ENCODE results near the gene KRT13. TPM values are rescaled to one million over a fixed set of nuclear protein-coding genes. Genes with fewer than 3 reads are reported as not detected.

The KRT13 gene
- 1 to 10 TPM in 1 of 2 donors, not detected in 1; 3.7 TPM for total RNA-seq
- polyA plus RNA-seq: 1 to 10 TPM in 1 of 2 donors, under 1 TPM in 1; 0.13 to 2.8 TPM

GRCh38 chr17:41505007-41505808, at the start of gene KRT13:
TSS of gene KRT13 (minus strand) at chr17:41505612. CDS start at chr17:41505550, 62 bp downstream.
- no peaks in the 10 kb centered on the region for H3K27me3 ChIP-seq (ENCODE audit: control insufficient read depth in 4 of 4, insufficient read depth in 4 of 4, low read length in 3 of 4)
- H3K36me3 ChIP-seq (ENCODE audit: control insufficient read depth in 4 of 4, insufficient read depth in 3 of 4, low read depth in 1 of 4, low read length in 3 of 4): no peaks in the 10 kb centered on the region
- TF ChIP-seq HNF4A (conservative IDR thresholded peaks at IDR 0.05) (no peak), HNF4G (IDR thresholded peaks at IDR 0.05) (no peak), GABPA (IDR thresholded peaks at IDR 0.05 in 1 of 2, conservative IDR thresholded peaks at IDR 0.05 in 1 of 2) (no peak), ZBTB33 (IDR thresholded peaks at IDR 0.05) (no peak), YY1 (IDR thresholded peaks at IDR 0.05) (no peak), FOXA2 (IDR thresholded peaks at IDR 0.05) (no peak), REST (IDR thresholded peaks at IDR 0.05) (no peak), NR2F2 (IDR thresholded peaks at IDR 0.05) (no peak), JUND (IDR thresholded peaks at IDR 0.05) (no peak), ATF3 (IDR thresholded peaks at IDR 0.05) (no peak), SP1 (IDR thresholded peaks at IDR 0.05) (no peak)
- H3K9me3 ChIP-seq (ENCODE audit: control insufficient read depth in 4 of 4, low read length in 3 of 4): no peaks in the 10 kb centered on the region
- H3K27ac ChIP-seq (ENCODE audit: low read depth in 1 of 2, low read length in 2 of 2): no peak within 1 kb of the TSS
- no peak within 1 kb of the TSS for H3K9ac ChIP-seq (ENCODE audit: low read depth in 1 of 2, low read length in 2 of 2)
- no peak within 1 kb of the TSS for H3K4me3 ChIP-seq (ENCODE audit: low read depth in 1 of 3, low read length in 3 of 3)
- no peak for DNase-seq (ENCODE audit: low spot score)
- no peaks in the 10 kb centered on the region for H3K4me1 ChIP-seq (ENCODE audit: control insufficient read depth in 4 of 4, insufficient read depth in 4 of 4, low read length in 3 of 4)
- 88% methylated on average over 17 of the region's 17 CpGs for WGBS

- Histone ChIP-seq H3K4me1 (ENCODE audit: control insufficient read depth in 4 of 4, insufficient read depth in 4 of 4, low read length in 3 of 4) (peaks cover 0 to 1% (median under 1%) of the 10 kb centered on the region in 4 donors), H3K9ac (ENCODE audit: low read depth in 1 of 2, low read length in 2 of 2) (no peak overlapping the region), H3K36me3 (ENCODE audit: control insufficient read depth in 4 of 4, insufficient read depth in 3 of 4, low read depth in 1 of 4, low read length in 3 of 4) (no peaks in the 10 kb centered on the region), H3K27me3 (ENCODE audit: control insufficient read depth in 4 of 4, insufficient read depth in 4 of 4, low read length in 3 of 4) (no peaks in the 10 kb centered on the region), H3K9me3 (ENCODE audit: control insufficient read depth in 4 of 4, low read length in 3 of 4) (no peaks in the 10 kb centered on the region), H3K4me3 (ENCODE audit: low read depth in 1 of 3, low read length in 3 of 3) (no peak overlapping the region), H3K27ac (ENCODE audit: low read depth in 1 of 2, low read length in 2 of 2) (no peak overlapping the region)
- no peak for DNase-seq (ENCODE audit: low spot score)
- WGBS: 81% methylated on average over 8 of the region's 8 CpGs
- TF ChIP-seq REST (IDR thresholded peaks at IDR 0.05) (no peak), EGR1 (IDR thresholded peaks at IDR 0.05; ENCODE audit: low read depth in 2 of 2) (no peak), ATF3 (IDR thresholded peaks at IDR 0.05) (no peak), FOXA2 (IDR thresholded peaks at IDR 0.05) (no peak), FOXA1 (IDR thresholded peaks at IDR 0.05) (no peak), CTCF (IDR thresholded peaks at IDR 0.05; ENCODE audit: low read depth, low read length, missing input control) (no peak), RAD21 (IDR thresholded peaks at IDR 0.05) (no peak), MAX (IDR thresholded peaks at IDR 0.05) (no peak), NR2F2 (IDR thresholded peaks at IDR 0.05) (no peak), HNF4G (IDR thresholded peaks at IDR 0.05) (no peak), HNF4A (conservative IDR thresholded peaks at IDR 0.05) (no peak)
These were observed 48.7 kb upstream of the KRT13 start for GRCh38 chr17:41553987-41554680.
